DMS 273 (cell line): ENCODE data around the gene NEURL1.
A peak's percentile ranks its signal among the peaks of the same experiment; 100 is the strongest.
"Not testable (repeated sequence)": the region's sequence is repeated elsewhere in the genome, so short reads cannot be mapped to it uniquely, and the experiment has no call there.

Source experiments
- DNase-seq: peaks from one replicate; lab custom pipeline; 2025; ENCODE audit not compliant: unreplicated experiment; lab: John Stamatoyannopoulos, UW

Gene NEURL1

GRCh38 chr10:103512591-103513379, 19.3 kb downstream of the NEURL1 start:
- DNase-seq, result no peak

- no peak for DNase-seq
Measured at GRCh38 chr10:103513380-103514060, 20.0 kb downstream of the NEURL1 start.

GRCh38 chr10:103514244-103514643, 20.7 kb downstream of the NEURL1 start:
- DNase-seq, result no peak

GRCh38 chr10:103517234-103518085, 24.0 kb downstream of the NEURL1 start:
- DNase-seq, result no peak

GRCh38 chr10:103519798-103520197, 26.3 kb downstream of the NEURL1 start:
- DNase-seq, result no peak

GRCh38 chr10:103522006-103522405, 28.5 kb downstream of the NEURL1 start:
- DNase-seq, result not testable (repeated sequence)

GRCh38 chr10:103523683-103524082, 30.2 kb downstream of the NEURL1 start:
- no peak for DNase-seq

GRCh38 chr10:103525901-103526300, 32.4 kb downstream of the NEURL1 start:
- no peak for DNase-seq

- not testable (repeated sequence) for DNase-seq
Measured at GRCh38 chr10:103527476-103527875, 34.0 kb downstream of the NEURL1 start.

GRCh38 chr10:103528549-103528948, 35.0 kb downstream of the NEURL1 start:
- DNase-seq, result no peak

GRCh38 chr10:103529539-103529938, 36.0 kb downstream of the NEURL1 start:
- DNase-seq, result no peak

- DNase-seq, result no peak
Measured at GRCh38 chr10:103533827-103534226, 40.3 kb downstream of the NEURL1 start.

- DNase-seq, result no peak
Measured at GRCh38 chr10:103534621-103535498, 41.4 kb downstream of the NEURL1 start.

GRCh38 chr10:103535595-103535994, 42.1 kb downstream of the NEURL1 start:
- DNase-seq, result no peak

GRCh38 chr10:103539751-103540150, 46.2 kb downstream of the NEURL1 start:
- DNase-seq, result no peak

- no peak for DNase-seq
Measured at GRCh38 chr10:103540722-103541121, 47.2 kb downstream of the NEURL1 start.

- DNase-seq, result no peak
Measured at GRCh38 chr10:103541616-103542015, 48.1 kb downstream of the NEURL1 start.

- DNase-seq, result peak; percentile 76
Measured at GRCh38 chr10:103542764-103543616, 49.5 kb downstream of the NEURL1 start.

- DNase-seq, result no peak
Measured at GRCh38 chr10:103543617-103544525, 50.4 kb downstream of the NEURL1 start.
